Gastrocnemius medialis (tissue), 4 donors: Measurements from ENCODE around the gene SUN1.

Experiments used
- POLR2A ChIP-seq, 2 donors: fragments of 450-650 bp; IDR thresholded peaks; one replicate each; pipeline ENCODE4 v1.6.1; 2017; ENCODE audit warnings: antibody characterized with exemption in 2 of 2, mild to moderate bottlenecking in 2 of 2, moderate library complexity in 2 of 2
- TF ChIP-seq, protein P1 (sequence below), 5 experiments: fragments of 450-650 bp in 3 of 5; fragments of 200-600 bp in 2 of 5; sonication (generic) in 2 of 5; IDR thresholded peaks in 4 of 5; conservative IDR thresholded peaks in 1 of 5; 1 replicate in 4 of 5; 2 replicates in 1 of 5; pipeline ENCODE4 v1.5.1; 2016 to 2019; ENCODE audit warnings: antibody characterized with exemption in 5 of 5, mild to moderate bottlenecking in 3 of 5, moderate library complexity in 3 of 5

DNA sequence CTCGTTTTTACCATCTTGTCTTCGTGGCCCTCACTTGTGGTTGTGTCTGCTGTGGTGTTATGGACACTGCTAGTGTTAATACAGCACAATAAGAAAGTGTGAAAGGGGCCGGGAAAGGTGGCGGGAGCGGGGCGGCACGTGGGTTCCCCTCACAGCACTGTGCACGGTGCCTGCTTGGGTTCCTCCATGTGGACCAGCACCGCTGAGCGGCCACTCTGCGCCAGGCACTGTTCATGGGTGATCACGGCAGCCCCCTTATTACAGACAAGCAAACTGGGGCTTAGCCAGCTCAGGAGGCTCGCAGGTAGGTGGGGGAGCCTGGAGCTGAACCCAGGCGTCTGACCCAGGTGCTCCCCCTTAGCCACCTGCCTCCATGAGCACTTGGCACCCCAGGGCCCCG, 12.2 kb downstream of the SUN1 start:
- TF ChIP-seq, protein P1, sequence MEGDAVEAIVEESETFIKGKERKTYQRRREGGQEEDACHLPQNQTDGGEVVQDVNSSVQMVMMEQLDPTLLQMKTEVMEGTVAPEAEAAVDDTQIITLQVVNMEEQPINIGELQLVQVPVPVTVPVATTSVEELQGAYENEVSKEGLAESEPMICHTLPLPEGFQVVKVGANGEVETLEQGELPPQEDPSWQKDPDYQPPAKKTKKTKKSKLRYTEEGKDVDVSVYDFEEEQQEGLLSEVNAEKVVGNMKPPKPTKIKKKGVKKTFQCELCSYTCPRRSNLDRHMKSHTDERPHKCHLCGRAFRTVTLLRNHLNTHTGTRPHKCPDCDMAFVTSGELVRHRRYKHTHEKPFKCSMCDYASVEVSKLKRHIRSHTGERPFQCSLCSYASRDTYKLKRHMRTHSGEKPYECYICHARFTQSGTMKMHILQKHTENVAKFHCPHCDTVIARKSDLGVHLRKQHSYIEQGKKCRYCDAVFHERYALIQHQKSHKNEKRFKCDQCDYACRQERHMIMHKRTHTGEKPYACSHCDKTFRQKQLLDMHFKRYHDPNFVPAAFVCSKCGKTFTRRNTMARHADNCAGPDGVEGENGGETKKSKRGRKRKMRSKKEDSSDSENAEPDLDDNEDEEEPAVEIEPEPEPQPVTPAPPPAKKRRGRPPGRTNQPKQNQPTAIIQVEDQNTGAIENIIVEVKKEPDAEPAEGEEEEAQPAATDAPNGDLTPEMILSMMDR (IDR thresholded peaks at IDR 0.05 in 4 of 5, conservative IDR thresholded peaks at IDR 0.05 in 1 of 5): no peak
- TF ChIP-seq POLR2A (IDR thresholded peaks at IDR 0.05): no peak
